Measurements from ENCODE around the gene GTSE1.

The GTSE1 gene

DNA sequence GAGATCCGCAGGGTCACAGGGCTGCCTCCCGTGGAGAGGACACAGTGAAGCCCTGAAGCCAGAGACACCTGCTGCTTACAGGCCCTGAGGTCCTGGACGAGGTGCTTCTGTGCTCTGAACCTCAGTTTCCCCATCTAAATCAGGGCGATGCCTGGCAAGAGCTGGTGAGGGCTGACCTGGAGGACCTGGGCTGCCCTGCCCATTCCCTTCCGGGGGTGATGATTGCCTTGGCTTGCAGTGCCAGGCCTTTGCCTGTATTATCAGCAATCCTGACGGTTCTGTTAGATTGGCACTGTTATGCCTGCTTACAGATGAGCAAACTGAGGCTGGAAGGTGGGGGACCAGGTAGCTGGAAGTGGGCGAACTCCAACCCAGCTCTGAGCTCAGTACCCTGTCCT is 7.8 kb upstream of the GTSE1 start:
- TF ChIP-seq ZNF70 (CRISPR knock-in tag; IDR thresholded peaks at IDR 0.05), result no peak
- TF ChIP-seq PATZ1 (CRISPR knock-in tag; IDR thresholded peaks at IDR 0.05; ENCODE audit: borderline replicate concordance), result no peak
- TF ChIP-seq BACH2 (CRISPR knock-in tag; IDR thresholded peaks at IDR 0.05; ENCODE audit: borderline replicate concordance), result no peak
- TF ChIP-seq PPARA (CRISPR knock-in tag; IDR thresholded peaks at IDR 0.05; ENCODE audit: borderline replicate concordance), result no peak
- TF ChIP-seq ZNF8 (CRISPR knock-in tag; IDR thresholded peaks at IDR 0.05), result no peak
- no peak for TF ChIP-seq ZNF565 (CRISPR knock-in tag; conservative IDR thresholded peaks at IDR 0.05; ENCODE audit: low read depth)
- no peak for TF ChIP-seq RARB (CRISPR knock-in tag; IDR thresholded peaks at IDR 0.05)
- no peak for ATAC-seq

- no peak for ATAC-seq
- TF ChIP-seq, protein P1, sequence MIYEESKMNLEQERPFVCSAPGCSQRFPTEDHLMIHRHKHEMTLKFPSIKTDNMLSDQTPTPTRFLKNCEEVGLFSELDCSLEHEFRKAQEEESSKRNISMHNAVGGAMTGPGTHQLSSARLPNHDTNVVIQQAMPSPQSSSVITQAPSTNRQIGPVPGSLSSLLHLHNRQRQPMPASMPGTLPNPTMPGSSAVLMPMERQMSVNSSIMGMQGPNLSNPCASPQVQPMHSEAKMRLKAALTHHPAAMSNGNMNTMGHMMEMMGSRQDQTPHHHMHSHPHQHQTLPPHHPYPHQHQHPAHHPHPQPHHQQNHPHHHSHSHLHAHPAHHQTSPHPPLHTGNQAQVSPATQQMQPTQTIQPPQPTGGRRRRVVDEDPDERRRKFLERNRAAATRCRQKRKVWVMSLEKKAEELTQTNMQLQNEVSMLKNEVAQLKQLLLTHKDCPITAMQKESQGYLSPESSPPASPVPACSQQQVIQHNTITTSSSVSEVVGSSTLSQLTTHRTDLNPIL (CRISPR knock-in tag; IDR thresholded peaks at IDR 0.05; ENCODE audit: low read depth), result no peak
- TF ChIP-seq RARB (CRISPR knock-in tag; IDR thresholded peaks at IDR 0.05) (no peak), ZNF565 (CRISPR knock-in tag; conservative IDR thresholded peaks at IDR 0.05; ENCODE audit: low read depth) (no peak)
These were observed 7.3 kb upstream of the GTSE1 start for GRCh38 chr22:46289244-46289891.

DNA sequence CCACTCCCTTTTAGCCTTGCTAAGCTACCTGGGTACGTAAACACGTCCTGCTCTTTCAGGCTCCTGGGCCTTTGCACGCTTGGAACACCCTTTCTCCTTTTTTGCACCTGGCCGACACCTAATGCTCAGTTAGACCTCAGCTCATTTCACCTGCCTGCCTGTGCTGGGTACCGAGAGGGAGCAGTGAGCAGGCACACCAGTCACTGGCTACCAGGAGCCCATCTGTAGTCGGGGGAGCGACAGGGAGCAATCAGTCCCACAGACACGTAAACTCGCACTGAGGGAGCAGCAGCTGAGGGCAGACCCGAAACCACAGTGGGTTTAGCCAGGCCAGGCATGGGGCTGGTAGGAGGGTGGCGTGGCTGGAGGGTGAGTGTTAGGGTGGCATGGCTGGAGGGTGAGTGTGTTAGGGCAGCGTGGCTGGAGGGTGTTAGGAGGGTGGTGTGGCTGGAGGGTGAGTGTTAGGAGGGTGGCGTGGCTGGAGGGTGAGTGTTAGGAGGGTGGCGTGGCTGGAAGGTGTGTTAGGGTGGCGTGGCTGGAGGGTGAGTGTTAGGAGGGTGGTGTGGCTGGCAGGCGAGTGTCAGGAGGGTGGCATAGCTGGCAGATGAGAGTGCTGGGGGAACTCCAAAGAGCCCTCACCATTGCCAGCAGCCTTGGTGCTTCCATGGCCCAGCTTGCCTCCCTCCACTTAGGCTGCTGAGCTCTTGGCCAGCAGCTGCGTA is 6.4 kb upstream of the GTSE1 start:
- no peak for TF ChIP-seq GLIS3 (CRISPR knock-in tag; IDR thresholded peaks at IDR 0.05)
- TF ChIP-seq ZC3H10 (CRISPR knock-in tag; IDR thresholded peaks at IDR 0.05), result no peak
- no peak for TF ChIP-seq PPARA (CRISPR knock-in tag; IDR thresholded peaks at IDR 0.05; ENCODE audit: borderline replicate concordance)
- no peak for TF ChIP-seq ESRRG (CRISPR knock-in tag; IDR thresholded peaks at IDR 0.05)
- TF ChIP-seq BACH2 (CRISPR knock-in tag; IDR thresholded peaks at IDR 0.05; ENCODE audit: borderline replicate concordance), result no peak
- TF ChIP-seq SNAI2 (CRISPR knock-in tag; IDR thresholded peaks at IDR 0.05), result no peak
- no peak for TF ChIP-seq ZNF565 (CRISPR knock-in tag; conservative IDR thresholded peaks at IDR 0.05; ENCODE audit: low read depth)
- TF ChIP-seq CSDC2 (CRISPR knock-in tag; IDR thresholded peaks at IDR 0.05), result no peak
- no peak for TF ChIP-seq ZNF8 (CRISPR knock-in tag; IDR thresholded peaks at IDR 0.05)
- TF ChIP-seq ZFP30 (CRISPR knock-in tag; IDR thresholded peaks at IDR 0.05), result no peak
- TF ChIP-seq ZNF70 (CRISPR knock-in tag; IDR thresholded peaks at IDR 0.05), result no peak
- TF ChIP-seq ISL1 (CRISPR knock-in tag; IDR thresholded peaks at IDR 0.05), result no peak
- no peak for TF ChIP-seq POU6F1 (CRISPR knock-in tag; IDR thresholded peaks at IDR 0.05; ENCODE audit: borderline replicate concordance, low read depth)
- TF ChIP-seq RARB (CRISPR knock-in tag; IDR thresholded peaks at IDR 0.05), result no peak
- TF ChIP-seq, protein P1 (CRISPR knock-in tag; IDR thresholded peaks at IDR 0.05; ENCODE audit: low read depth), result no peak
- TF ChIP-seq ARNTL (CRISPR knock-in tag; IDR thresholded peaks at IDR 0.05; ENCODE audit: borderline replicate concordance, low read depth), result no peak
- no peak for TF ChIP-seq TOX (CRISPR knock-in tag; IDR thresholded peaks at IDR 0.05; ENCODE audit: borderline replicate concordance)
- TF ChIP-seq ZFP3 (CRISPR knock-in tag; IDR thresholded peaks at IDR 0.05), result no peak
- TF ChIP-seq OSR1 (CRISPR knock-in tag; IDR thresholded peaks at IDR 0.05), result no peak
- no peak for ATAC-seq

All from SK-N-SH treated with all-trans-retinoic acid at 6 μM for 48 hours (cell line).